Endothelial cell (in vitro differentiated cells): ENCODE results near the gene AGO1. TPM values are rescaled to one million over a fixed set of nuclear protein-coding genes. Genes with fewer than 3 reads are reported as not detected.
A peak's percentile ranks its signal among the peaks of the same experiment; 100 is the strongest.

Experiments
- DNase-seq: peaks from one replicate; pipeline ENCODE4 v3.0.0; 2021; ENCODE audit warnings: low spot score
- H3K27ac Mint-ChIP-seq: one replicate; pipeline ENCODE4 v1.8.0; 2021; ENCODE audit warnings: mixed read lengths, inconsistent platforms; ENCODE audit not compliant: unreplicated experiment
- H3K27me3 Mint-ChIP-seq: one replicate; pipeline ENCODE4 v1.8.0; 2021; ENCODE audit warnings: mild to moderate bottlenecking, moderate library complexity, mixed read lengths, inconsistent platforms; ENCODE audit not compliant: unreplicated experiment
- H3K36me3 Mint-ChIP-seq: one replicate; pipeline ENCODE4 v1.8.0; 2021; ENCODE audit warnings: mild to moderate bottlenecking, low read depth, mixed read lengths, inconsistent platforms; ENCODE audit not compliant: unreplicated experiment
- H3K4me1 Mint-ChIP-seq: one replicate; pipeline ENCODE4 v1.8.0; 2021; ENCODE audit warnings: mild to moderate bottlenecking, mixed read lengths, inconsistent platforms; ENCODE audit not compliant: unreplicated experiment
- H3K4me3 Mint-ChIP-seq: one replicate; pipeline ENCODE4 v1.8.0; 2021; ENCODE audit warnings: mild to moderate bottlenecking, mixed read lengths, inconsistent platforms; ENCODE audit not compliant: unreplicated experiment
- H3K9me3 Mint-ChIP-seq: one replicate; pipeline ENCODE4 v1.8.0; 2021; ENCODE audit warnings: mixed read lengths, inconsistent platforms; ENCODE audit not compliant: unreplicated experiment
- CTCF ChIP-seq: fragments of 200-600 bp; sonication (generic); IDR thresholded peaks from one replicate; pipeline ENCODE4 v1.5.0; 2021; ENCODE audit warnings: antibody characterized with exemption; ENCODE audit not compliant: unreplicated experiment
- total RNA-seq: library from RNA; stranded (reverse); fragmentation: NEBNext Ultra II Directional; extraction: Animal tissue kit (Norgen Biotek cat#: 25700); gene quantifications from one replicate; pipeline ENCODE4 v1.2.1, GENCODE V29; 2021; ENCODE audit not compliant: unreplicated experiment

Gene AGO1
- total RNA-seq, 1 donor from 2014 or later, result 41.1 TPM

GRCh38 chr1:35838693-35839245, 44.2 kb upstream of the AGO1 start:
- no peaks in the 10 kb centered on the region for H3K27me3 Mint-ChIP-seq
- TF ChIP-seq CTCF, result no peak
- peaks cover 34% of the 10 kb centered on the region for H3K36me3 Mint-ChIP-seq
- H3K4me3 Mint-ChIP-seq, result no peak overlapping the region
- no peak for DNase-seq
- H3K9me3 Mint-ChIP-seq, result no peaks in the 10 kb centered on the region
- H3K4me1 Mint-ChIP-seq, result no peaks in the 10 kb centered on the region
- no peak overlapping the region for H3K27ac Mint-ChIP-seq

- no peak for TF ChIP-seq CTCF
- H3K27ac Mint-ChIP-seq, result no peak overlapping the region
- H3K4me3 Mint-ChIP-seq, result no peak overlapping the region
- no peaks in the 10 kb centered on the region for H3K9me3 Mint-ChIP-seq
- DNase-seq, result no peak
- peaks cover 5% of the 10 kb centered on the region for H3K4me1 Mint-ChIP-seq
- H3K36me3 Mint-ChIP-seq, result peaks cover 18% of the 10 kb centered on the region
- no peaks in the 10 kb centered on the region for H3K27me3 Mint-ChIP-seq
These were observed 38.2 kb upstream of the AGO1 start for GRCh38 chr1:35844826-35845225.

GRCh38 chr1:35845766-35846165, 37.2 kb upstream of the AGO1 start:
- H3K9me3 Mint-ChIP-seq, result no peaks in the 10 kb centered on the region
- no peak overlapping the region for H3K27ac Mint-ChIP-seq
- H3K4me1 Mint-ChIP-seq, result peaks cover 5% of the 10 kb centered on the region
- no peak for TF ChIP-seq CTCF
- no peak for DNase-seq
- no peak overlapping the region for H3K4me3 Mint-ChIP-seq
- peaks cover 23% of the 10 kb centered on the region for H3K36me3 Mint-ChIP-seq
- H3K27me3 Mint-ChIP-seq, result no peaks in the 10 kb centered on the region

GRCh38 chr1:35847935-35848565, 35.0 kb upstream of the AGO1 start:
- peaks cover 29% of the 10 kb centered on the region for H3K36me3 Mint-ChIP-seq
- H3K9me3 Mint-ChIP-seq, result no peaks in the 10 kb centered on the region
- H3K4me3 Mint-ChIP-seq, result no peak overlapping the region
- H3K27ac Mint-ChIP-seq, result peak overlapping the region; percentile 91
- peaks cover 5% of the 10 kb centered on the region for H3K4me1 Mint-ChIP-seq
- no peak for DNase-seq
- H3K27me3 Mint-ChIP-seq, result no peaks in the 10 kb centered on the region
- TF ChIP-seq CTCF, result no peak

GRCh38 chr1:35850051-35850450, 33.0 kb upstream of the AGO1 start:
- Mint-ChIP-seq H3K36me3 (peaks cover 34% of the 10 kb centered on the region), H3K27me3 (no peaks in the 10 kb centered on the region), H3K4me1 (peaks cover 5% of the 10 kb centered on the region), H3K4me3 (no peak overlapping the region), H3K9me3 (no peaks in the 10 kb centered on the region), H3K27ac (no peak overlapping the region)
- no peak for TF ChIP-seq CTCF
- DNase-seq, result no peak
